ENCODE measurements around the gene IGF2BP2. TPM values are rescaled to one million over a fixed set of nuclear protein-coding genes. Genes with fewer than 3 reads are reported as not detected.

Gene IGF2BP2
- total and polyA plus RNA-seq, 10 donors, result 1.1 to 21.1 (median 12.0) TPM

GRCh38 chr3:185656321-185656840 is 168.5 kb downstream of the IGF2BP2 start:
- no peaks in the 10 kb centered on the region for H3K36me3 ChIP-seq
- 61 to 78% (median 72%) methylated on average over 8 of the region's 8 CpGs for WGBS, 5 donors
- H3K4me1 ChIP-seq, result peaks cover 0 to 21% (median 11%) of the 10 kb centered on the region in 6 donors
- H3K4me3 ChIP-seq, result no peak overlapping the region
- no peak for TF ChIP-seq POLR2A (IDR thresholded peaks at IDR 0.05)
- no peak for TF ChIP-seq CTCF (IDR thresholded peaks at IDR 0.05 in 8 of 11, conservative IDR thresholded peaks at IDR 0.05 in 3 of 11)
- TF ChIP-seq POLR2AphosphoS5 (IDR thresholded peaks at IDR 0.05), result peak in 1 of 3 donors; percentile 44
- no peaks in the 10 kb centered on the region for H3K9me3 ChIP-seq
- H3K27ac ChIP-seq, result peak overlapping the region in 4 of 8 donors; percentile 5 to 36 (median 14)
- intact Hi-C loops (cut with DNase I; ENCODE audit: low total_unique reads), result no loop called here
- H3K27me3 ChIP-seq (replicated peaks in 1 of 7), result no peaks in the 10 kb centered on the region
- no peak for DNase-seq

- Histone ChIP-seq H3K4me3 (no peak overlapping the region), H3K36me3 (no peaks in the 10 kb centered on the region), H3K27ac (peak overlapping the region in 2 of 8 donors; percentile 11 to 36), H3K9me3 (no peaks in the 10 kb centered on the region), H3K27me3 (replicated peaks in 1 of 7) (no peaks in the 10 kb centered on the region), H3K4me1 (peaks cover 0 to 19% (median 10%) of the 10 kb centered on the region in 6 donors)
- no peak for TF ChIP-seq POLR2AphosphoS5 (IDR thresholded peaks at IDR 0.05)
- no peak for TF ChIP-seq CTCF (IDR thresholded peaks at IDR 0.05 in 8 of 11, conservative IDR thresholded peaks at IDR 0.05 in 3 of 11)
- TF ChIP-seq POLR2A (IDR thresholded peaks at IDR 0.05), result no peak
- no peak for DNase-seq
- intact Hi-C loops (cut with DNase I; ENCODE audit: low total_unique reads), result no loop called here
- WGBS, 5 donors, result 85 to 98% (median 91%) methylated on average over 11 to 12 of the region's 12 CpGs
These were observed 169.2 kb downstream of the IGF2BP2 start for GRCh38 chr3:185655426-185656320.

GRCh38 chr3:185654758-185655145 is 170.1 kb downstream of the IGF2BP2 start:
- H3K9me3 ChIP-seq, result no peaks in the 10 kb centered on the region
- no peak overlapping the region for H3K4me3 ChIP-seq
- intact Hi-C loops (cut with DNase I; ENCODE audit: low total_unique reads), result no loop called here
- H3K4me1 ChIP-seq, result peaks cover 0 to 10% (median 2%) of the 10 kb centered on the region in 6 donors
- no peak overlapping the region for H3K27ac ChIP-seq
- no peak for DNase-seq
- 85 to 98% (median 90%) methylated on average over 2 of the region's 2 CpGs for WGBS, 5 donors
- no peak for TF ChIP-seq POLR2A (IDR thresholded peaks at IDR 0.05)
- TF ChIP-seq CTCF (IDR thresholded peaks at IDR 0.05 in 8 of 11, conservative IDR thresholded peaks at IDR 0.05 in 3 of 11), result no peak
- no peak for TF ChIP-seq POLR2AphosphoS5 (IDR thresholded peaks at IDR 0.05)
- H3K27me3 ChIP-seq (replicated peaks in 1 of 7), result no peaks in the 10 kb centered on the region
- no peaks in the 10 kb centered on the region for H3K36me3 ChIP-seq
